ENCODE results near the gene KRTAP5-3.

GRCh38 chr11:1639102-1639620 lies 30.9 kb upstream of the KRTAP5-3 start:
- TF ChIP-seq, protein P1, sequence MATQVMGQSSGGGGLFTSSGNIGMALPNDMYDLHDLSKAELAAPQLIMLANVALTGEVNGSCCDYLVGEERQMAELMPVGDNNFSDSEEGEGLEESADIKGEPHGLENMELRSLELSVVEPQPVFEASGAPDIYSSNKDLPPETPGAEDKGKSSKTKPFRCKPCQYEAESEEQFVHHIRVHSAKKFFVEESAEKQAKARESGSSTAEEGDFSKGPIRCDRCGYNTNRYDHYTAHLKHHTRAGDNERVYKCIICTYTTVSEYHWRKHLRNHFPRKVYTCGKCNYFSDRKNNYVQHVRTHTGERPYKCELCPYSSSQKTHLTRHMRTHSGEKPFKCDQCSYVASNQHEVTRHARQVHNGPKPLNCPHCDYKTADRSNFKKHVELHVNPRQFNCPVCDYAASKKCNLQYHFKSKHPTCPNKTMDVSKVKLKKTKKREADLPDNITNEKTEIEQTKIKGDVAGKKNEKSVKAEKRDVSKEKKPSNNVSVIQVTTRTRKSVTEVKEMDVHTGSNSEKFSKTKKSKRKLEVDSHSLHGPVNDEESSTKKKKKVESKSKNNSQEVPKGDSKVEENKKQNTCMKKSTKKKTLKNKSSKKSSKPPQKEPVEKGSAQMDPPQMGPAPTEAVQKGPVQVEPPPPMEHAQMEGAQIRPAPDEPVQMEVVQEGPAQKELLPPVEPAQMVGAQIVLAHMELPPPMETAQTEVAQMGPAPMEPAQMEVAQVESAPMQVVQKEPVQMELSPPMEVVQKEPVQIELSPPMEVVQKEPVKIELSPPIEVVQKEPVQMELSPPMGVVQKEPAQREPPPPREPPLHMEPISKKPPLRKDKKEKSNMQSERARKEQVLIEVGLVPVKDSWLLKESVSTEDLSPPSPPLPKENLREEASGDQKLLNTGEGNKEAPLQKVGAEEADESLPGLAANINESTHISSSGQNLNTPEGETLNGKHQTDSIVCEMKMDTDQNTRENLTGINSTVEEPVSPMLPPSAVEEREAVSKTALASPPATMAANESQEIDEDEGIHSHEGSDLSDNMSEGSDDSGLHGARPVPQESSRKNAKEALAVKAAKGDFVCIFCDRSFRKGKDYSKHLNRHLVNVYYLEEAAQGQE (IDR thresholded peaks at IDR 0.05; ENCODE audit: insufficient read depth in 1 of 2, low read depth in 2 of 2, low read length in 2 of 2) = no peak
- TF ChIP-seq POLR2AphosphoS5 (IDR thresholded peaks at IDR 0.05; ENCODE audit: low read depth, low read length) (no peak), SIN3A (IDR thresholded peaks at IDR 0.05; ENCODE audit: borderline replicate concordance, insufficient read depth, low read length) (peak; percentile 86; the same call in 1 of the 2 replicates), FOXP2 (optimal IDR thresholded peaks at IDR 0.05; ENCODE audit: borderline replicate concordance, extremely low read depth, extremely low read length, insufficient read depth) (no peak), TAF1 (IDR thresholded peaks at IDR 0.05; ENCODE audit: borderline replicate concordance, insufficient read depth, low read length) (no peak)
